Activated T-cell treated with anti-CD3 and anti-CD28 coated beads for 4 hours (primary cell): ENCODE data around the gene ASTN2.
"Not testable (repeated sequence)": the region's sequence is repeated elsewhere in the genome, so short reads cannot be mapped to it uniquely, and the experiment has no call there.

Experiments used
- DNase-seq: peaks from one replicate; pipeline ENCODE4 v3.0.0-alpha.2; 2020

The ASTN2 gene

GRCh38 chr9:116466271-116467235 is 948.3 kb downstream of the ASTN2 start:
- no peak for DNase-seq

- DNase-seq = no peak
These were observed 949.1 kb downstream of the ASTN2 start for GRCh38 chr9:116465576-116466270.

GRCh38 chr9:116464987-116465571 is 949.8 kb downstream of the ASTN2 start:
- no peak for DNase-seq

DNA sequence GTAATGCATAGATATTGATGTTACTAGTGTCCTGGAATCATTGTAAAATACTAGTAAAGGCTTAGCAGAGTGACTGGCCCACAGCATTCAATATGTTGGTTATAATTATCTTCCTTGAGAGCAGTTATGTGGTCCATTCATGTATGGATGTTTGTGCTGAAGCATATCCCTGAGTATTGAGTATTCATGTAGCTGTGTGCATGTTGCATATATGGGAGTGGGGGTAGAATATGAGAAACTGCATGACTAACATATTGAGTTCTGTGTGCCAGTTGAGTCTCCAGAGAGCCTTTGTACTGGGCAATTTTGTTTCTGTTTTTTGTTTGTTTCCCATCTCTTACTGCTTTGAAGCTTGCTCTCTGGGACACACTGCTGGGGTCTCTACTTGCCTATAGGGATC is 950.4 kb downstream of the ASTN2 start:
- no peak for DNase-seq

- DNase-seq = no peak
These were observed 953.2 kb downstream of the ASTN2 start for GRCh38 chr9:116461632-116462031.

GRCh38 chr9:116460026-116460425 is 954.8 kb downstream of the ASTN2 start:
- DNase-seq = no peak

GRCh38 chr9:116459576-116459975 is 955.3 kb downstream of the ASTN2 start:
- no peak for DNase-seq

DNA sequence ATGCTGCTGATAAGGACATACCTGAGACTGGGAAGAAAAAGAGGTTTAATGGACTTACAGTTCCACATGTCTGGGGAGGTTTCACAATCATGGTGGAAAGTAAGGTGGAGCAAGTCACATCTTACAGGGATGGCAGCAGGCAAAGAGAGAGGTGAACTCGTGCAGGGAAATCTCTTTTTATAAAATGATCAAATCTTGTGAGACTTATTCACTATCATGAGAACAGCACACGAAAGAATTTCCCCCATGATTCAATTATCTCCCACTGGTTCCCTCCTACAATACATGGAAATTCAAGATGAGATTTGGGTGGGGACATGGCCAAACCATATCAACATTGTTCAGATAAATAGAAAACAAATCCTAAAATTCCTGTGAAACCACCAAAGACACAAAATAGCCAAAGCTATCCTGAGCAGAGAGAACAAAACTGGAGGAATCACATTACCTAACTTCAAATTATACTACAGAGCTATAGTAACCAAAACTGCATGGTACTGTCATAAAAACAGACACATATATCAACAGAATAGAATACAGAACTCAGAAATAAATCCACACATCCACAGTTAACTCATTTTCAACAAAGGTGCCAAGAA is 958.3 kb downstream of the ASTN2 start:
- DNase-seq = no peak

- DNase-seq = not testable (repeated sequence)
These were observed 960.3 kb downstream of the ASTN2 start for GRCh38 chr9:116454539-116454938.

- no peak for DNase-seq
These were observed 961.1 kb downstream of the ASTN2 start for GRCh38 chr9:116453785-116454184.

- no peak for DNase-seq
These were observed 962.2 kb downstream of the ASTN2 start for GRCh38 chr9:116452634-116453033.

DNA sequence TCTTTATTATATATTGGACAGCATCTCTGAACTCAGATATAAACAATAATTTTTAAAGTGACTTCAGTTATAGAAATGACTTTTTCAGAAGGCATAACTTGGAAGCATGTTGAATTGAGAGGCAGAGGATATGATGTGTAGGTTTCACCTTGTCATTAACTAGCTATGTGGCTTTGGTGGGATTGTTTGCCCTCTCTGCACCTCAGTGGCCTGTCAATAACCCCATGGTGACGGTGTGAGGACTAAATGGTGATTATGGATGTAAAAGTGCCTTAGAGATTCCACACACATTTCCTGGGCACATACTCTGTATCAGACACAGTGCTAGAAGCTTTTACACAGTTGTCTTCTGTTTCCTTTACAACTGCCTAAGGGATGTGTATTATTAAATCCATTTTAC is 962.6 kb downstream of the ASTN2 start:
- DNase-seq = no peak

DNA sequence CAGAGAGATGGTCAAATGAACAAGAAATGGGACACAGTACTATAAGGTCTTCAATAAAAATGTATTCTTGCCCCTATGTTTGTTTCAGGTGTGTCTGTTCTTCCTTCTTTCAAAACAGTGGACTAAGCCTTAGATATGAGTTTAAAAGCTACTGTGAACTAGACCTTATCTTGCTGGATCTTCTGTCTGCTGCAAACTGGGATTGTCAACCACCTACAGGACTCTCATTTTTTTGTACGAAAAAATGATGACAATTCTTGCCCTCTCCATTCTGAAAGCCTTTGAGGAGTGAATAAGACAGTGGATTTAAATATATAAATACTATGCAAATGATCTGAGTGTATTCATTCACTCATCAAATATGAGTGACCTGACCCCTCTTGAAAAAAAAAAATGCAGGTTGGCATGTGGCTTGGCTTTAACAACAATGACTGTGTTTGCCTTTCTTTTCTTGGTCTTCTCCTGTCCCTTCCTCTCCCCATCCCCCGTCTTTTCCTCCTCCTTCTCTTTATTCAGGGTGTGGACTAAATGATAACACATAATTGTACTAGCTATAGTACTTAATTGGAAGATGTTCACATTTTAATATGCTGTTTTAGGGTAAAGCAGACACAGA is 963.2 kb downstream of the ASTN2 start:
- no peak for DNase-seq

- no peak for DNase-seq
These were observed 964.3 kb downstream of the ASTN2 start for GRCh38 chr9:116450378-116451139.

DNA sequence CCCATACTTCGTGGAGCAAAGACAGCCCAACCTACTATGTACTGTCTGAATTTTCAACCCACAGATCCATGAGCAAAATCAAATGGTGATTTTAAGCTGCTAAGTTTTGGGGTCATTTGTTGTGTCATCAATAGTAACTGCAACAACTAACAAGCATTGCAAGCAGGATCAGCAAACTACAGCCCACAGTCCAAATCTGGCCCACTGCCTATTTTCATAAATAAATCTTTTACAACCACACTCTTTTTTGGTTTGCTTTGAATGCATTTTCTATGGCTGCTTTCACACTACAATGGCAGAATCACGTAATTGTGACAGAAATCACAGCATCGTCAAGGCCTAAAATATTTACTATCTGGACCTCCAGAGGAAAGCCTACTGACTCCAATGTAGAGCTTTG is 964.9 kb downstream of the ASTN2 start:
- DNase-seq = no peak

GRCh38 chr9:116448431-116448830 is 966.4 kb downstream of the ASTN2 start:
- no peak for DNase-seq

GRCh38 chr9:116447934-116448333 is 966.9 kb downstream of the ASTN2 start:
- no peak for DNase-seq

GRCh38 chr9:116442528-116442927 is 972.3 kb downstream of the ASTN2 start:
- no peak for DNase-seq

DNA sequence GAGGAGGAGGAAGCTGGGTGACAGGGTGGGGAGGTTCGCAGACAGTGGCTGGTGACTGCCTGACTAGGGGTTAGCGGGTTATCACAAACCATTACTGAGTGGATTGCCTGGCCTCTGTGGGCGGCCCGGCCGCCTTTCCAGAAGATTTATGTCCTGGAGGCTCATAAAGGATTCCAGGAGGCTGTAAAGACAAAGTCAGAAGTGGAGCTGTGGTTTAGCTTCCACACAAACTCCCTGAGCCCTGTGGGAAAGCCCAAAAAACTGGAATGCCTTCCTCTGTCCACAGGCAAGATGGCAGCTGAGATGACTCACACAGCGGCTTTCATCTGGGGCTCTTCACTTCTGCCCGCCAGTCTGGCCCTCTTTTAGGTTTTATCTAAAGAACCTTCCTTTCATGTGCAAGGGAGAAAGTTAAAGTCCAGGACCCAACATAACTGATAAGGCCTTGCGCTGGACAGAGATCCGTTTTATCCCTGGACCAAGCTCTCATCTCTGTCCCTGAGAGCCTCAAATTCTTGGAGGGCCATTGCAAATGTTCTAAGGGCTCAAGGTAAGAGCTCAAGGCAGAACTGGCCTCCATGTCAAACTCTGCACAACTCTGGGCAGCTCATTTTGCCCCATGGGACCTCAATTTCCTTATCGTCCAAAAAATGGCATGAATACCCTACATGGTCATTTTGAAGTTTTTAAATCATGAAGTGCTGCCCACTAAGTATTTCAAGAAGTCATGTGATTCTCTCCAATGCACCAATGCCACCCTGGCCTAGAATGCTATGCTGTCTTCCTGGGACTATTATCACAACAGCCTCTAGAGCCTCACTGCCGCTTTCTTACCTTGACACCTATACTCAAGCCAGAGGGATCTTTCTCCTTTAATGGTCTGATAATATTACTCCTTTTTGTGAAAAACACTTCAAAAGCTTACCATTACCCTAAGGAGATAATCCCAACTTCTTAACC is 977.2 kb downstream of the ASTN2 start:
- DNase-seq = no peak

GRCh38 chr9:116436121-116436520 is 978.7 kb downstream of the ASTN2 start:
- no peak for DNase-seq

DNA sequence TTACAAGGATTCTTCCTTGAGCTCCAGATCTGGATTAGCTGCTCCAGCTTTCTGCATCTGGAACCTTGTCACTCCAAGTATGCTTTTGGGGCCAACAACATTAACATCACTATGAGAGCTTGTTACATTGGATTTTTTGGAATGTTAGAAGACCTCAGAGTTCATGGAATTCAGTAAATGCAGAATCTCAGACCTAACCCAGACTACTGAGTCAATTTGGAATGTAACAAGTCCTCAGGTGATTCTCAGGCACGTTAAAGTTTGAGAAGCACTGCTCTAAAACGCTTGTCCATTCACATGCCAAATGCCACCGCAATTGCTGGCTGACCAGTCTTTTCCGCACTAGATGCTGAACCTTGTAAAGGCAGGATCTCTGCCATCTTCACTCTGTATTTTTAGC is 979.2 kb downstream of the ASTN2 start:
- no peak for DNase-seq
